Urinary bladder (tissue), 4 donors: Measurements from ENCODE around the gene NCOA3. TPM values are rescaled to one million over a fixed set of nuclear protein-coding genes. Genes with fewer than 3 reads are reported as not detected.
"Not testable (repeated sequence)": the region's sequence is repeated elsewhere in the genome, so short reads cannot be mapped to it uniquely, and the experiment has no call there.

ENCODE experiments used
- DNase-seq: peaks from one replicate; pipeline ENCODE4 v3.0.0-alpha.2; 2015; ENCODE audit errors: extremely low spot score
- H3K27ac ChIP-seq: one replicate; pipeline ENCODE4 v1.5.1; 2013; ENCODE audit warnings: low read depth, mild to moderate bottlenecking, moderate library complexity
- H3K36me3 ChIP-seq: one replicate; pipeline ENCODE4 v1.6.1; 2013; ENCODE audit warnings: mild to moderate bottlenecking, moderate library complexity; ENCODE audit not compliant: insufficient read depth
- H3K4me1 ChIP-seq: one replicate; pipeline ENCODE4 v1.6.1; 2013; ENCODE audit warnings: mild to moderate bottlenecking, moderate library complexity; ENCODE audit not compliant: insufficient read depth
- H3K4me3 ChIP-seq: one replicate; pipeline ENCODE4 v1.5.1; 2013; ENCODE audit warnings: low read depth, low read length
- WGBS: extraction: QIAGEN DNeasy Blood & Tissue Kit; methylation state at CpG from one replicate; pipeline ENCODE4 v1.1.7; 2013; 5-methylcytosine and 5-hydroxymethylcytosine counted together
- polyA plus RNA-seq: library from polyadenylated mRNA; stranded (reverse); fragments of 200-250 nt; gene quantifications from one replicate; pipeline ENCODE4 v1.2.3, GENCODE V29; 2013
- total RNA-seq: library from RNA; depleted of rRNA; stranded (reverse); fragments of >200 nt; gene quantifications from one replicate; pipeline ENCODE4 v1.2.3, GENCODE V29; 2014
- donor health status: healthy with polysubstance abuse.
- donor health status: healthy.

Gene NCOA3
- total and polyA plus RNA-seq, 2 donors = 13.7 to 54.5 TPM

DNA sequence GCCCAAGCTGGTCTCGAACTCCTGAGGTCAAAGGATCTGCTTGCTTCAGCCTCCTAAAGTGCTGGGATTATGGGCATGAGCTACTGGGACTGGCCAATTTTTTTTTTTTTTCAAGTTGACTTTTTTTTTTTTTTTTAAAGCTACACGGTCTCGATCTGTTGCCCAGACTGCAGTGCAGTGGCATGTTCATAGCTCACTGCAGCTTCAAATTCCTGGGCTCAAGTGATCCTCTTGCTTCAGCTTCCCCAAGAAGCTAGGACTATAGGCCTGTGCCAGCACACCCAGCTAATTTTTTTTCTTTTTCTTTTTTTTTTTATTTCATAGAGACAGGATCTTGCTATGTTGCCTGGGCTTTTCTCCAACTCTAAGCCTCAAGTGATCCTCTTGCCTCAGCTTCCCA lies 59.5 kb downstream of the NCOA3 start:
- no peaks in the 10 kb centered on the region for H3K36me3 ChIP-seq
- H3K27ac ChIP-seq = no peak overlapping the region
- 27% methylated on average over 3 of the region's 3 CpGs for WGBS
- H3K4me3 ChIP-seq = no peak overlapping the region
- no peak for DNase-seq
- H3K4me1 ChIP-seq = peaks cover 1% of the 10 kb centered on the region

DNA sequence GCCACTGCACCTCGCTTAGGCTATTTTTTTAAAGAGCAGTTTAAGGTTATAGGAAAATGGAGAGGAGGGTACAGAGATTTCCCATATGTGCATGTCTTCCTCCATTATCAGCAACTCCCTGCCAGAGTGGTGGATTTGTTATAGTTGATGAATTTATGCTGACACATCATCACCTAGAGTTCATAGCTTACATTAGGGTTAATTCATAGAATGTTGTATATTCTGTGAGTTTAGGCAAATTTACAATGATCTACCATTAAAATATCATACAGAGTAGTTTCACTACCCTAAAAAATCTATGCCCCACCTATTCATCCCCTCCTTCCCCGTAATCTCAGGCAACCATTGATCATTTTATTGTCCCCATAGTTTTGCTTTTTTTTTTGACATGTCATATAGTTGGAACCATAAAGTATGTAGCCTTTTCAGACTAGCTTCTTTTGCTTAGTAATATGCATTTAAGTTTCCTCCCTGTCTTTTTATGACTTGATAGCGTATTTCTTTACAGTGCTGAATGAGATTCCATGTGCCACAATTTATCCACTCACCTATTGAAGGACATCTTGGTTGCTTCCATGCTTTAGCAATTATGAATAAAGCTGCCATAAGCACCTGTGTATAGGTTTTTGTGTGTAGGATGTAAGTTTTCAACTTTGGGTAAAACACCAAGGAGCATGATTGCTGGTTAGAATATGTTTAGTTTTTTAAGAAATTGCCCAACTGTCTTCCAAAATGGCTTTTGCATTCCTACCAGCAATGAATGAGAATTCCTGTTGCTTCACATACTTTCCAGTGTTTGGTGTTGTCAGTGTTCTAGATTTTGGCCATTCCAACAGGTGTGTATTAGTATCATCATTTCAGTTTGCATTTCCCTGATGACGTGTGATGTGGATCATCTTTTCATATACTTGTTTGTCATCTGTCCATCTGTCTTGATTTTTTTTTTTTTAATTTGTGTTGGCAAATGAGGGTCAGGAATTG lies 60.2 kb downstream of the NCOA3 start:
- H3K4me1 ChIP-seq = peaks cover 1% of the 10 kb centered on the region

DNA sequence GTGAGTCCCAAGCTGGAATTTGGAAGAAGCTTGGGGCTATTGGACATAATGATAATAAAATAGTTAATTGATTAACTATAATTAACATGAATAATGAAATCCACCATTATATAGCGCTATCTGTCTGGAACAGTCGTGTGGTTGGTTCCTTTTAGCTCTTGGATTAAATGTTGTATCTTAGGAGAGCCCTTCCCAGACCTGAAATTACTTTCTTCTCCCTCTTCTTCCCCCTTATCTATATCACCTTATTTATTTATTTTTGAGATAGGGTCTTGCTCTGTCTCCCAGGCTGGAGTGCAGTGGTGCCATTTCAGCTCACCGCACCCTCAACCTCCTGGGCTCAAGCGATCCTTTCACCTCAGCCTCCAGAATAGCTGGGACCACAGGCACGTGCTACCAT lies 64.6 kb downstream of the NCOA3 start:
- H3K4me3 ChIP-seq = no peak overlapping the region
- no peaks in the 10 kb centered on the region for H3K4me1 ChIP-seq
- no peaks in the 10 kb centered on the region for H3K36me3 ChIP-seq
- DNase-seq = no peak
- 94% methylated on average over 5 of the region's 5 CpGs for WGBS
- H3K27ac ChIP-seq = no peak overlapping the region

More for the DNA sequence above, 60.2 kb downstream of the NCOA3 start:
- Histone ChIP-seq H3K4me3 (no peak overlapping the region), H3K27ac (no peak overlapping the region), H3K36me3 (no peaks in the 10 kb centered on the region)
- no peak for DNase-seq
- WGBS = 65% methylated on average over 4 of the region's 4 CpGs

DNA sequence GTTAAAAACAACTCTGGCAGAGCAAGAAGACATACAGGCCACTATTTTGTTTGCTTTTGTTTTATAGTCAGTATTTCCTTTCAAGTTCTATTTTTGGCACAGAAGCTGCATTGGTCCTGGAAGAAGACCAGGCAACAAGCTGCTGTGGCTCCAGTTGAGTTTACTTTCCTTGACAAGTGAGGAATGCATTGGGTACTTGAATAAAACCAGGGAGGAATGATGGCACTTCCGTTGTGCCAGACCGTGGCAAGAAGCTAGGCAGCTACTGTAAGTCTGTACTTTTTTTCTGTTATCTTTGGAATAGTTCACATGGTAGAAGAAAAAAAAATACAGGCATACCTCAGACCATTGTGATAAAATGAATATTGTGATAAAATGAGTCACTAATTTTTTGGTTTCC lies 66.3 kb downstream of the NCOA3 start:
- 5% methylated on average over 2 of the region's 2 CpGs for WGBS
- DNase-seq = no peak
- Histone ChIP-seq H3K36me3 (no peaks in the 10 kb centered on the region), H3K4me3 (no peak overlapping the region), H3K4me1 (no peaks in the 10 kb centered on the region), H3K27ac (no peak overlapping the region)

DNA sequence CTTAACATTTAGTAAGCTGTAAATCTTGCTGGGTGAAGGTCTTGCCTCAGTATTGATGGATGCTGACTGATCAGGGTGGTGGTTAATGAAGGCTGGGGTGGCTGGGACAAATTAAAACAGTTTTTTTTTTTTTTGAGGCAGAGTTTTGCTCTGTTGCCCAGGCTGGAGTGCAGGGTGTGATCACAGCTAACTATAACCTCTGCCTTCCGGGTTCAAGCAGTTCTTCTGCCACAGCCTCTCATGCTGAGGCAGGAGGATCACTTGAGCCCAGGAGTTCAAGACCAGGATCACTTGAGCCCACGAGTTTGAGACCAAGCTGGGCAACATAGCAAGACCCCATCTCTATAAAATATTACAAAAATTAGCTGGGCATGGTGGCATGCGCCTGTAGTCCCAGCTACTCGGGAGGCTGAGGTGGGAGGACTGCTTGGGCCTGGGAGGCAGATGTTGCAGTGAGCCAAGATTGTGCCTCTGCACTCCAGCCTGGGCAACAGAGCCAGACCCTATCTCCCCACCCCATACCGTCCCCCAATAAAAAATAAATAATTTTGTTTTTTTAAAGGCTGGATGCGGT lies 67.2 kb downstream of the NCOA3 start:
- Histone ChIP-seq H3K27ac (no peak overlapping the region), H3K4me1 (no peaks in the 10 kb centered on the region), H3K36me3 (no peaks in the 10 kb centered on the region), H3K4me3 (no peak overlapping the region)
- no peak for DNase-seq
- 95% methylated on average over 6 of the region's 6 CpGs for WGBS

DNA sequence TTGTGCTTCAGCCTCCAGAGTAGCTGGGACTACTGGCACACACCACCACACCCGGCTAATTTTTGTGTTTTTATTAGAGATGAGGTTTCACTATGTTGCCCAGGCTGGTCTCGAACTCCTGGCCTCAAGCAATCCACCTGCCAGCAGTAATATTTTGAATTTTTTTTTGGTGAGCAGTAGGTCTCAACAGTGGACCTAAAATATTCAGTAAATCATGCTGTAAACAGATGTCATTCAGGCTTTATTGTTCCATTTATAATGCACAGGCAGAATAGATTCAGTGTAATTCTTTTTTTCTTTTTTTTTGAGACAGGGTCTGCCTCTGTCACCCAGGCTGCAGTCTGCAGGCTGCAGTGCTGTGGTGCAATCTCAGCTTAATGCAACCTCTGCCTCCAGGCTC lies 69.7 kb downstream of the NCOA3 start:
- 99% methylated on average over 2 of the region's 2 CpGs for WGBS
- Histone ChIP-seq H3K4me1 (no peaks in the 10 kb centered on the region), H3K27ac (no peak overlapping the region), H3K36me3 (no peaks in the 10 kb centered on the region), H3K4me3 (no peak overlapping the region)
- DNase-seq = no peak

DNA sequence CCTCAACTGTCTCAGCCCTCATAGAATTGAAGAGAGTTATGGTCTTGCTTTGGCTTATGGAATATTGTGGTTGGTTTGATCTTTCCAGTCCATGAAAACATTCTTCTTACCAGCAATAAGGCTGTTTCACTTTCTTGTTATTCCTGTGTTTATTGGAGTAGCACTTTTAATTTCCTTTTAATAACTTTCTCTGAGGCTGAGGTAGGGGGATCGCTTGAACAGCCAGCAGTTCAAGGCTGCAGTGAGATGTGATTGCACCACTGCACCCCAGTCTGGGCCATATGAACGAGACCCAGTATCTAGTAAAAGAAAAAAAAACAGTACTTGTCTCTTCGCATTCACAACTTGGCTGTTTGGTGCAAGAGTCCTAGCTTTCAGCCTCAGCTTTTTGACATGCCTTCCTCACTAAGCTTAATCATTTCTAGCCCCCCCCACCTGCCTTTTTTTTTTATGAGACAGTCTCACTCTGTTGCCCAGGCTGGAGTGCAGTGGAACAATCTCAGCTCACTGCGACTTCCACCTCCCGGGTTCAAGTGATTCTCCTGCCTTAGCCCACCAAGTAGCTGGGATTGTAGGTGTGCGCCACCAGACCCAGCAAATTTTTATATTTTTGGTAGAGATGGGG lies 70.5 kb downstream of the NCOA3 start:
- Histone ChIP-seq H3K36me3 (no peaks in the 10 kb centered on the region), H3K27ac (no peak overlapping the region), H3K4me3 (no peak overlapping the region), H3K4me1 (no peaks in the 10 kb centered on the region)
- WGBS = 95% methylated on average over 6 of the region's 6 CpGs
- no peak for DNase-seq

DNA sequence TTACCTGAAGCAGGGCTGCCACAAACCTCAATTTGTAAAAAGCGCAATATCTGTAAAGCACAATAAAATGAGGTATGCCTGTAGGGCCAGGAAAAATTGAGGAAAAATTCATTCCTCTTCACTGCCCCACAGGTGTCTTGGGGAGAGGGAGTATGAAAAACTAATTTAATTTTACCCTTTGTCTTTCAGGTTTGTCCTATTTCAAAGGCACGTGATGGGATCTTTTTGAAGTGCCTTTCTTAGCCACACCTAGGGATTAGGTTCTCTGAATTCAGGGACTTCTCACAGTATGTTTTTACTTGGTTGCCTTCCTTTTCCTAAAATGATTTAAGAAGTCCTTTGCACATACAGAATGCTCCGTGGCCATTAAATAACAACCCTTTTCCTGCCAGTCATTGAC lies 71.9 kb downstream of the NCOA3 start:
- DNase-seq = no peak
- no peaks in the 10 kb centered on the region for H3K4me1 ChIP-seq
- no peak overlapping the region for H3K4me3 ChIP-seq
- H3K36me3 ChIP-seq = no peaks in the 10 kb centered on the region
- 62% methylated on average over 3 of the region's 3 CpGs for WGBS
- H3K27ac ChIP-seq = no peak overlapping the region

DNA sequence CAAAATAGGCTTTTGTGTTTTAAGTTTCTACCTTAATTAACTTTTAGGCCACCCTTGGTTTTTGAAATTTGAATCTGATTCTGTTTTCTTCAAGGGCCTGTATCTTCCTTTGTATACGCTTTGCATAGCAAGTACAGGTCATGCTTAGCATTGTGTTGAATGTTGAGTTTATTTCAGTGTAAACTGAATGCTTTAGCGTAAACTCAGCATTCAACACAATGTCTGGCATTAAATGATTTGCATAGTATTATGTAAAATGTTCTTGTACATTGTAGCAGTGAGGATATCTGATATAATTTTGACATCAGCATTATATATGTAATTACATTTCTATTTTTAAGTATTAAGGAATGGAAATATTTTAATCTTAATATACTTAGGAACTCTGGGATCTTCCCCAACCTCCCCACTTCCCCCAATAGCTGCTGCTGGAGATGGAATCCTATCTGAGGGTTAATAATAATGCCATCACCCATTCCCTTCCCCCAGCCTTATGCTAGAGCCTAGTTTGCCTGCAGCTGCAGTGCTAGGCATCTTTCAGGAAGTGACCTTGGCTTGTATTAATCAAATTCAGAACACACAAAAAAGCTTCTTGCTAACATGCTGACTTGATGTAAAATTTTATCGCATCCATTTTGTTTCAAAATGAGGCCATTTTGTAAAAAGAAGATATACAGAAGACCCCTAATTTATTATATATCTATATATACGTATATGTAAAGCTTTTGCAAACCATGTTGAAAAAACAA lies 73.1 kb downstream of the NCOA3 start:
- WGBS = 40% methylated on average over 4 of the region's 4 CpGs
- Histone ChIP-seq H3K4me1 (no peaks in the 10 kb centered on the region), H3K4me3 (no peak overlapping the region), H3K27ac (no peak overlapping the region), H3K36me3 (no peaks in the 10 kb centered on the region)
- no peak for DNase-seq

DNA sequence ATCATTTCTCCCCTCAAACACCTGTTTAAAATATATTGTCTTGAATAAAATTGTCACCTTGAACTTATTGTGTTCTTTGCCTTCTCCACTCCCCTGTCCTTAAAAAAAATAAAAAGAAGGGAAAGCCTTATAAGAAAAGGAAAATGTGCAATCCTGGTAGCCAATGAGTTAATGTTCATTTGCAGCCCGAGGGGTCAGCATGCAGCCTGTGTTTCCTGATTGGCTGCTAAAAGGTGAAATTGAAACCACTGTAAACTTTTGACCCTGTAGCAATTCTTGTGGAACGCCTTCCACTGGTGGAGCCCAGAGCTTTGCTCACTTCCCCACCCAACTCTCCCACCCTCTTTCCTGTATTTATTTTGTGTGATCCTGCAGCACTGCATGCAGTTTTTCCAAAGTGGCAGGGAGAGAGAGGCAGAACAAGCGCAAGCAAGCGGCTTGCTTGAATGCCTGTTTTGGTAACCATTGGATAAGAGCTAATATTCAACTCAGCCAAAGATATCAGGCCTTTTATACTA lies 74.9 kb downstream of the NCOA3 start:
- Histone ChIP-seq H3K27ac (no peak overlapping the region), H3K36me3 (no peaks in the 10 kb centered on the region), H3K4me1 (no peaks in the 10 kb centered on the region), H3K4me3 (no peak overlapping the region)
- DNase-seq = peak; percentile 88
- WGBS = 2% methylated on average over 4 of the region's 4 CpGs

DNA sequence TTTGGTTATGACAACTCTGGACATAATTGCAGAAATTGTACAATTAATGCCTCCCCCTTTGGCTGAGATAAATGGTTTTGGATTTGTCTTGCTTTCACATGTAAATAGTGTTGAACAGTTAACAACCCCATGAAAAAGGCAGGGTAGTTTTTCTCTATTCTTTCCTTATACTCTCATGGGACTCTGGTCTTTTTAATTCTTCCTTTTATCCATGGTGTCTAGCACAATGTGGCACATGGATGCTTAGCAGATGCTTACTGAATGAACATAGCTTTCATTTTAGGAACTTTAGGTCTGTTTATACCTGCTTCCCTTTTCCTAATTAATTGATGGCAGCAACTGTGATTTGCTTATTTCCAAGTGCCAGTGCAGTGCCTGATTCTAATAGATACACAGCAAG lies 75.6 kb downstream of the NCOA3 start:
- no peak overlapping the region for H3K4me3 ChIP-seq
- H3K36me3 ChIP-seq = no peaks in the 10 kb centered on the region
- no peaks in the 10 kb centered on the region for H3K4me1 ChIP-seq
- DNase-seq = no peak
- H3K27ac ChIP-seq = peak overlapping the region; percentile 23

DNA sequence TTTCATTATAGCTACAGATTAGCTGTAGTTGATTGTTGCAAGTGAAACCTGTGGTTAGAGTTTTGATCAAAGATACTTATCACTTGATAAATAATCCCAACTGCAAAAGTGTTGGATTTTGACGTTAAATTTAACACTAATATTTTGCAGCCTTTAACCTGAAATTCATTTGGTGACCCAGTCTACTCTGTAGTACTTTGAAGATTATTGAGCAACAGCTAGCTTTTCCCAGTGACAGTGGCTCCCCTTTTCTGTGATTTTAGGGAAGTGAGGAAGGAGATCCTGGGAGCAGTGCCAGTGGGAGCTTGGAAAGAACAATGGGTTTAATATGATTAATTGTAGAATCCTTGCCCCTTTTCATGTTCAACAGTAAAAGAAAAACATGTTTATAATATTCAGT lies 76.9 kb downstream of the NCOA3 start:
- H3K27ac ChIP-seq = no peak overlapping the region
- no peak for DNase-seq
- H3K4me3 ChIP-seq = no peak overlapping the region
- no peaks in the 10 kb centered on the region for H3K4me1 ChIP-seq
- peaks cover 3% of the 10 kb centered on the region for H3K36me3 ChIP-seq
- WGBS = 56% methylated on average over 1 of the region's 1 CpG

DNA sequence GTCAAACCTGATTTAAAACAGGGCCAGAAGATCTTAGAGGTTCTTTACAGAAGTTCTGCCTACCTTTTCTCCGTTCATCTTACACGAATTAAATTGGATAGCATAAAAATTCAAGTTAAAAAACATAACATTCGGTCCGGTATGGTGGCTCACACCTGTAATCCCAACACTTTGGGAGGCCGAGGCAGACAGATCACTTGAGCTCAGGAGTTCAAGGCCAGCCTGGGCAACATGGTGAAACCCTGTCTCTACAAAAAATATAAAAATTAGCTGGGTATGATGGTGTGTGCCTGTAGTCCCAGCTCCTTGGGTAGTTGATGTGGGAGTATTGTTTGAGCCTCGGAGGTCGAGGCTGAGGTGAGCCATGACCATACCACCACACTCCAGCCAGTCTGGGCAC lies 79.0 kb downstream of the NCOA3 start:
- H3K36me3 ChIP-seq, H3K4me3 ChIP-seq, H3K4me1 ChIP-seq, H3K27ac ChIP-seq, DNase-seq: not testable (repeated sequence)
- WGBS = 84% methylated on average over 7 of the region's 7 CpGs
